ENCODE measurements around the gene PPP1CA. TPM values are rescaled to one million over a fixed set of nuclear protein-coding genes. Genes with fewer than 3 reads are reported as not detected.

The PPP1CA gene
- polyA plus RNA-seq, 3 donors, result 209 to 551 (median 461) TPM

DNA sequence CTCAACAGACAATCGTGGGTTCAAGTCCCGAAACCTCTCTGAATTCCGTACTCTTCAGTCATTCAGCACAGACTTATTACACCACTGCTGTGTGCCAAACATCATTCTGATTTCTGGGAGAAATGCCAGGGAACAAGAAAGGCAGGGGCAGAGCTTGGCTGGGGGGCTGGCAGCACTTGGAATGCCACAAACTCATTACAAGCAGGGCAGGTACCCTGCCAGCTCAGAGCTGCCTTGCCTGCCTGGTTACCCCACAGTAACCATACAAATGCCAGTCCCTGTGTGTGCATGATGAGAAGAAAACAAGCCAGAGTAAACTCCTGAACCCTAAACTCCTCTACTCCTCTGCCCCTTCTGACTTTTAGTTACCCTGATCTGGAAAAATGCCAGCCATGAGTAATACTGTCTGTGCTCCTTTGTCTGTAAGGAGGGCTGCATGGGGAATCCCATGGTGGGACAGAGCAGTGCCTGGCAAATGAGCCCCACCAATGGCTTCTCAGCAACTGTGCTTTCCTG lies 16.7 kb downstream of the PPP1CA start:
- Mint-ChIP-seq H3K9me3 (peaks cover 0 to 1% (median 0%) of the 10 kb centered on the region in 7 donors), H3K27ac (no peak overlapping the region), H3K36me3 (peaks cover 2 to 3% of the 10 kb centered on the region in 2 donors), H3K4me1 (peaks cover 40% of the 10 kb centered on the region), H3K27me3 (ENCODE audit: low read depth in 3 of 3) (peaks cover 0 to 5% (median 1%) of the 10 kb centered on the region in 3 donors), H3K4me3 (no peak overlapping the region)
- H3K36me3 ChIP-seq (replicated peaks in 1 of 2; ENCODE audit: control insufficient read depth in 1 of 2, insufficient read depth in 2 of 2, low read length in 2 of 2), result no peaks in the 10 kb centered on the region
- DNase-seq, result no peak
- peaks cover 32 to 37% of the 10 kb centered on the region in 2 donors for H3K4me1 ChIP-seq (ENCODE audit: control insufficient read depth in 1 of 2, insufficient read depth in 2 of 2, low read length in 2 of 2)
- no peak overlapping the region for H3K4me3 ChIP-seq (replicated peaks in 1 of 3; ENCODE audit: low read depth in 2 of 3, low read length in 3 of 3)
- TF ChIP-seq, protein P1, sequence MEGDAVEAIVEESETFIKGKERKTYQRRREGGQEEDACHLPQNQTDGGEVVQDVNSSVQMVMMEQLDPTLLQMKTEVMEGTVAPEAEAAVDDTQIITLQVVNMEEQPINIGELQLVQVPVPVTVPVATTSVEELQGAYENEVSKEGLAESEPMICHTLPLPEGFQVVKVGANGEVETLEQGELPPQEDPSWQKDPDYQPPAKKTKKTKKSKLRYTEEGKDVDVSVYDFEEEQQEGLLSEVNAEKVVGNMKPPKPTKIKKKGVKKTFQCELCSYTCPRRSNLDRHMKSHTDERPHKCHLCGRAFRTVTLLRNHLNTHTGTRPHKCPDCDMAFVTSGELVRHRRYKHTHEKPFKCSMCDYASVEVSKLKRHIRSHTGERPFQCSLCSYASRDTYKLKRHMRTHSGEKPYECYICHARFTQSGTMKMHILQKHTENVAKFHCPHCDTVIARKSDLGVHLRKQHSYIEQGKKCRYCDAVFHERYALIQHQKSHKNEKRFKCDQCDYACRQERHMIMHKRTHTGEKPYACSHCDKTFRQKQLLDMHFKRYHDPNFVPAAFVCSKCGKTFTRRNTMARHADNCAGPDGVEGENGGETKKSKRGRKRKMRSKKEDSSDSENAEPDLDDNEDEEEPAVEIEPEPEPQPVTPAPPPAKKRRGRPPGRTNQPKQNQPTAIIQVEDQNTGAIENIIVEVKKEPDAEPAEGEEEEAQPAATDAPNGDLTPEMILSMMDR (IDR thresholded peaks at IDR 0.05), result no peak
- H3K9me3 ChIP-seq (replicated peaks in 1 of 2; ENCODE audit: control insufficient read depth in 1 of 2, insufficient read depth in 1 of 2, low read length in 2 of 2), result no peaks in the 10 kb centered on the region
- H3K9ac ChIP-seq (ENCODE audit: insufficient read depth, low read length, poor library complexity, severe bottlenecking), result no peak overlapping the region
- peaks cover 5% of the 10 kb centered on the region for H3K79me2 ChIP-seq (ENCODE audit: insufficient read depth, low read length)
- no peak overlapping the region for H3K4me2 ChIP-seq (replicated peaks; ENCODE audit: extremely low read depth, low read length, poor library complexity, severe bottlenecking)
- WGBS (ENCODE audit: insufficient coverage), result 82% methylated on average over 3 of the region's 3 CpGs
- no peak overlapping the region for H2AFZ ChIP-seq (ENCODE audit: insufficient read depth, low read depth, low read length, poor library complexity, severe bottlenecking)
- intact Hi-C loops (cut with micrococcal nuclease), result loop anchor here in 1 of 2 donors (5.0 kb wide), 1 partner anchor 123 kb away; no protein-coding TSS in a partner anchor
- H3K27ac ChIP-seq (ENCODE audit: low read depth in 1 of 2, low read length in 2 of 2), result no peak overlapping the region
- H3K27me3 ChIP-seq (ENCODE audit: control insufficient read depth in 2 of 2, insufficient read depth in 2 of 2, low read length in 2 of 2), result no peaks in the 10 kb centered on the region
- peaks cover 4% of the 10 kb centered on the region for H4K20me1 ChIP-seq (ENCODE audit: insufficient read depth, low read length)

DNA sequence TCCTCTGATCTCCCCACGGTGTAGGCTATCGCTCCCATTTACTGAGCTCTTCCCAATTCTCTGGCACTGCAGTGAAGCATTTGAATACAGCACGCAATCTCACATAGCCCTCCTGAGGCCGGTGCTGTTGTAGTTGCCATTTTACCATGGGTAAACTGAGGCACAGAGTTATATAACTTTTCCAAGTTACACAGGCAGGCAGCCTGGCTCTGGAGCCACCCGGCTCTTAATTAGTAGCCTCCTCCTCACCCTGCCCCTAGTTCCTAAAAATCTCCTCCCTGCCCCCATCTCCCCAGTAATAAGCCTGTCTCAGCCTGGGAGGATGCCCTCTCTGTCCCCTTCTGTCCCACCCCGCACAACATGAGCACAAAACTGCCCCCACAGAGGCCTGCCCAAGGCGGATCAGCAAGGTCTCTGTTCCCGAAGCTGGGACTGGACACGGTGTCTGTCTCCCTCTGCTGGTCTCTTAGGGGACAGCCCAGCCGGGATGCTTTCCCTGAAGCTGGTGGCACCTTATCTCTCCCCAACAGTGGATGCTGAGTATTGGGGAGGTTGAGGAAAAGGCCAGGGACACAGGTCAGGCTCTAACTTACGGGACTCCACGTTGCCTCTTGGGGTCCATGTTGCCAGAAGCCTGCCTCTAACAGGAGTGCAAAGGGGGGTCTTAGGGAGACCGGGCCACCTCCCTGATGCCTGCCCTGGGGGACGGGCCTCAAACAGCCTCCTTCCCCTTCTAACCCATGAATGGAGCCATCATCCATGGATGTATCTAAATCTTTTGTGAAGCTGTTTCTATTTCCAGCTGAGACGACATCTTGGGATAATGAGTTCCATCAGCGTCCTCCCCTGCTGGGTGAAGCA lies 19.2 kb downstream of the PPP1CA start:
- H2AFZ ChIP-seq (ENCODE audit: insufficient read depth, low read depth, low read length, poor library complexity, severe bottlenecking), result no peak overlapping the region
- H3K4me3 ChIP-seq (replicated peaks in 1 of 3; ENCODE audit: low read depth in 2 of 3, low read length in 3 of 3), result peak overlapping the region in 1 of 3 experiments; percentile 64
- no peaks in the 10 kb centered on the region for H3K36me3 ChIP-seq (replicated peaks in 1 of 2; ENCODE audit: control insufficient read depth in 1 of 2, insufficient read depth in 2 of 2, low read length in 2 of 2)
- no peaks in the 10 kb centered on the region for H3K9me3 ChIP-seq (replicated peaks in 1 of 2; ENCODE audit: control insufficient read depth in 1 of 2, insufficient read depth in 1 of 2, low read length in 2 of 2)
- no peaks in the 10 kb centered on the region for H4K20me1 ChIP-seq (ENCODE audit: insufficient read depth, low read length)
- no peak overlapping the region for H3K9ac ChIP-seq (ENCODE audit: insufficient read depth, low read length, poor library complexity, severe bottlenecking)
- Mint-ChIP-seq H3K4me1 (peaks cover 49% of the 10 kb centered on the region), H3K27ac (peak overlapping the region; percentile 0 to 95 (median 89)), H3K4me3 (peak overlapping the region in 1 of 2 donors; percentile 49), H3K27me3 (ENCODE audit: low read depth in 3 of 3) (peaks cover 0 to 4% (median 2%) of the 10 kb centered on the region in 3 donors), H3K36me3 (peaks cover 2 to 3% of the 10 kb centered on the region in 2 donors), H3K9me3 (peaks cover 0 to 1% (median 0%) of the 10 kb centered on the region in 7 donors)
- H3K27ac ChIP-seq (ENCODE audit: low read depth in 1 of 2, low read length in 2 of 2), result no peak overlapping the region
- TF ChIP-seq, protein P1 (IDR thresholded peaks at IDR 0.05), result peak; percentile 92
- peak overlapping the region; percentile 29 for H3K4me2 ChIP-seq (replicated peaks; ENCODE audit: extremely low read depth, low read length, poor library complexity, severe bottlenecking)
- intact Hi-C loops (cut with micrococcal nuclease), result loop anchor here (1.0 to 5.0 kb wide), 2 partner anchors 31 to 120 kb away; no protein-coding TSS in a partner anchor
- 48% methylated on average over 13 of the region's 16 CpGs for WGBS (ENCODE audit: insufficient coverage)
- H3K79me2 ChIP-seq (ENCODE audit: insufficient read depth, low read length), result no peaks in the 10 kb centered on the region
- DNase-seq, result peak; percentile 70 to 84 (median 80)
- H3K27me3 ChIP-seq (ENCODE audit: control insufficient read depth in 2 of 2, insufficient read depth in 2 of 2, low read length in 2 of 2), result no peaks in the 10 kb centered on the region
- peaks cover 48 to 54% of the 10 kb centered on the region in 2 donors for H3K4me1 ChIP-seq (ENCODE audit: control insufficient read depth in 1 of 2, insufficient read depth in 2 of 2, low read length in 2 of 2)

All from CD14-positive monocyte (primary cell).